ENCODE results near the gene APOL5.

Gene APOL5

DNA sequence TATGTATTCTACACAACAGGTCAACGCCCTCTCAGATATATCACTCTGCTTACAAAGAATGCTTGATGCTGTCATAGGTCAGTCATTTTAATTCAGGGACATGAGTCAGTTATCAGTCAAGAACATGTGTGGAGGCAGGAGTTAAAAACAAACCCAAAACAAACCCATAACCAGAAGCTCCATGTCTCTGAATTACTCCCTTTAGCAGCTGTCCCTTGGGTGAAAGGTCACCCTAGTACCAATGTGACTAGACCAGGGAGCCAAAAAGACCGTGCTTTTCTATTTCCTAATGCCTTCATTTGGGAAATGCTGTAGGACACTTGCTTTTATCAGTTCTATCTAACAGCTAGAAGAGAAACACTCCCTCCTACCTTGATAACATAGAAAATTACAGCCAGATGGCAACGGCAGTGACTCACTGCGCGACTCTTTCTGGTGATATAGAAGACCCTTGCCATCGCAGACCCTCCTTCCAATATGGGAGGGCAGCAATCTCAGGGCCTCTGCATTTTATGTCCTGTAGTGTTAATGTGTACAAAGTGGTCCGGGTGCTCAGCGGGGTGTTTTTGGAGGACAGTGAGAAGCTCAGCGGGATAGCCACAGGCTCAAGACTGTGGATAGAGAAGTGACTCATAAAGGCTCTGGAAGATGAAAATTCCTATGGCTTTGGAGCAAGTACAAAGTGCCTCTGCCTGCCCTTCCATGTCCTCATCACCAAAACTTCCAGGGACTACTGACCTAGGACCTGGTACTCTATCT lies 24.8 kb downstream of the APOL5 start:
- no peak for DNase-seq (ENCODE audit: low read depth)

DNA sequence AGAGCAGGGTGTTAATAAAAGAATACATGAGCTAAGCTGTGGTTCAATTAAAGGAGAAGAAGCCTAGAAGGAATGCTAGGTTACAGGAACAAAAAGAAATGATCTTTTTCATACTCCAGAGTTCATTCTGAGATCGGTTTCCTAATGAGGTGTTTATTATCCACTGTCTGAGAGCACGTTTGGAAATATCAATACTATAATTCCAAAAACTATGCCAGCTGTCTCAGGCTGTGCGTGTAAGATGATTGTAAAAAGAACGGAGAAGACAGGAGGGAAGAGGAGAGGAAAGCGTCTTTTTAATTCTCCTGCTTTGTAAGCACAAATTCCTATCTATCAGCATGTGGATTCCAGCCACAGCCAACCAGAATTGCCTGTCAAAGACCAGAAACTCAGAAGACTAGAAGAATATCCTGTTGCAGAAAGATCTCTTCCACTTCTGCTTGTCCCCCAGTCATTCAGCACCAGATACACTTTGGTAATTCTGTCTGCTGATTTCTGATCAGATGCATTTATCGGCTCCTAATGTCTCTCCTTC lies 25.7 kb downstream of the APOL5 start:
- no peak for DNase-seq (ENCODE audit: low read depth)

DNA sequence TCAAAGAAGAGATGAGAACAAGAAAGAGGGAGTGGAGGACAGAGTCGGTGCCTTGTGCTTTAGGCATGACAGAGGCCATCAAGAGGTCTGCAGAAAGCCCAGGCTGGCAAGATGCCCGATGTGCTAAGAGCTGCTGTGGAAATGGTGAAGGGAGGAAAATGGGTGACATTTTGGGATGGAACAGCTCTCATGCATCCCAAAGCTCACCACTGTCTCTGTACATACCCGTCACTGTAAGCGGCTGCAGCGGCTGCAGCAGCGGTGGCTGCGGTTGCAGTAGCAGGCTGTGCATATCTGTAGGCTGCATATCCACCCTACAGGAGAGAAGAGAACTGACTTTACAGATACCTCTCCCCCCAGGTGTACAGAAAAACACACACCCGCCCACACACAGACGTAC lies 28.6 kb downstream of the APOL5 start:
- DNase-seq (ENCODE audit: low read depth), result no peak

DNA sequence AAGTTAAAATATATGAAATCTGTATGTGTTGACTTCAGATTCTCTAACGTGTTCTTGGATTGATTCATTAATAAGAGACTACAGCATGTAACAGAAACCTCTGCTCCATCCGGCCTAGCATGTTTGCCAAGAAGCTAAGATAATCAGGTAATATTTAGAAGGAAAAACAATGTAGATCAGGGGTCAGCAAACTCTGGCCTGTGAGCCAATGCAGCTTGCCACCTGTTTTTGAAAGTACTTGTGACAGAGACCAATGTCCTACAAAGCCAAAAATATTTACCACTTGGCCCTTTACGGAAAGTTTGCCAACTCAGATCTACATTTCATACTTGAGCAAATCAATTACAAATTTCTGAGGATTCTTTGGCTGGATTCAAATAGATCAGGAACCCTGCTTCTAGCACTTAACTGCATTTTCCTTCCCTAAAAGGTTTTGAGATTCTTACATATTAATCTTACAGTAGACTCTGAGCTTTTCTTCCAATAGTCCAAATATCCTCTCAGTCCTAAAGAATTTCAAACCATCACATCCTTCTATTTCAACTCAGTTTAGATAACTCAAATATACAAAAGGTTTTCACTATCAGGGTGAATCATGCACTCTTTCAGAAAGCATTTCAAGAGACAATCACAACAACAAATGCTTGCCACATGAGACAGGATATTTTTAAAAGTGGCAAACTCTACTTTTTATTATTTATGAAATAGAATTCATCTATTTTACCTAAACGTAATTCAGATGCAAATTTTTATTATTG lies 29.5 kb downstream of the APOL5 start:
- DNase-seq (ENCODE audit: low read depth), result no peak

DNA sequence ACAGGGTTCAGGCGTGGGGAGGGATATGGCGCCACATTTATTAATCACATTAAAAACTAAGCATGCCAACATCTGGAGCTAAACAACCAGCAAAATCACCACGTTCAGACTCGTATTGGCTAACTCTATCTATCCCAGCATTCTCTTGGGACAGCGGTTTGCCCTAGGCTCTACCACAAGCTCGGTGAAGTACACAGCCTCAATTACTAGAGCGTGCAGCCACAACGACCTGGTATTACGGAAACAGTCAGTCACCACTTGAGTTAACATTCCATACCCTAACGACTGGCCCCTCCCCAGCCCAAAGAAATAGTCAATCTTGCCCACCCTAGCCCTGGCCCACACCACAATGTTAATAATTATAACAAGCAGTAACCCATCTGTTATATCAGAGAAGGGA lies 32.1 kb downstream of the APOL5 start:
- no peak for DNase-seq (ENCODE audit: low read depth)

DNA sequence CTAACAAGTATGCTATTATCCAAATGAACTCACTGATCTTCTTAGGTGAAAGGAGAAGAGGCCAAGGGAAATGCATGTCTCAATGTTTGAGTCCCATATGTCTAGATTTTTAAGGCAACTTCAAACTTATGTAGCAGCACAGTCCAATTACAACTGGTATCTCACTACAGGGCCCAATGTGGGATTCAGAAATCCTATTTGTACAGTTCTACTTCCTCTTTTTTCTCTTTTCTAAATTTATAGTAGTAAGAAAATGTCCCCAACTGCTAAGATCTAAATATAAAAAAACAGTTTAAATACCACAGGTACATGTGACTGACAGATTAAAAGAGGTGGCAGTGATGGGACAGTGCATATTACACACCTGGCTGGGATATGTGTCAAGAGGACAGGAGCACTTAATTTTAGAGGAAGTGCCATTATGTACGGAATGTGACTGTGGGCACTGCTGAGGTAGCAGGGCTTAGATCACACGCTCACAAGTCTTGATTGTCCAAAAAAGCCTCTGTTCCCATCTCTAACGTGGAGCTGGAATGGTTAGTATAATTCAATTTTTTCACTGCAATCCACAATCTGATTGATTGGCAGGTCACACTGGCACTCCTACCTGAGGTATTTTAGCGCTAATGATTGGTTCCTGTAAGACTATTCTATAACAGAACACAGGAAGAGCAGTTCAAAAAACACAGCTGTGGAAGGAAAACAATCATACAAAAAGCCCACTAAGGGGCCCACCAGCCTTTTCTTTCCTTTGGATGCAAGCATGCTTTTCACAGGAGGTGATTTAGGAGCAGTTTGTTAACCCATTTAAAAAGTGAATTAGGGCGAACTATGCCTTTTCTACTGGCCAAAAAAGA lies 34.6 kb downstream of the APOL5 start:
- no peak for DNase-seq (ENCODE audit: low read depth)

DNA sequence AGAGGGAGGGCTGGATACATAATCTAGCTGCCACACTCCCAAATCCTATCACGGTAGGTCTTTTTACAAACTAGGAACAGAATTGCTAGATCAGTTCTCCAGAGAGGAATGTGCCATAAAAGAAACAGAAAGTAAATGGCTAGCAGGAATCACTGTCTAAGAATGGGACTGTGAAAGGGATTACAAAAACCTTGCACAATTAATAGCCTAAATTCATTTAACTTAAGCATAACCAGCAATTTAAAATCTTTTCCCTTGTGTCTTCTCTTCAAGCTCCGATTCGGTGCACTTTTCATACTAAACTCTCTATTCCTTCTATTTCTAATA lies 35.2 kb downstream of the APOL5 start:
- no peak for DNase-seq (ENCODE audit: low read depth)

DNA sequence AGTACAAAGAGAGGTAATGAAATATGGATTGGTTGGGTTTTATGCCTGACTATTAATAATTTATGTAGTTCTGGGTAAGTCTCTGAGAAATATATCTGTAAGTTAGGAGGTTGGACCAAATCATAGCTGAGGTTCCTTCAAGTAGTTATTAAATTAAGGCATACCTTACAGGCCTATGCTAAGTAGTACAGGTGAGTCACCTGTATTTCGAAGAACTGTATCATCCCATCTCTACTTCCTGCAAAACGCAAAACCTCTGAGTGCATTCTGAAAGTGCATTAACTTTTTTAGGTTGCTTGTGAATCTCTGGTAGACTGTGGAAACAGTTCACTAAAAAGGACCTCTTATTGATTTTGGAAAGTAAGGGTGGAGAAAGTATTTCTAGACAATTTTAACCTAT lies 37.1 kb downstream of the APOL5 start:
- DNase-seq (ENCODE audit: low read depth), result no peak

DNA sequence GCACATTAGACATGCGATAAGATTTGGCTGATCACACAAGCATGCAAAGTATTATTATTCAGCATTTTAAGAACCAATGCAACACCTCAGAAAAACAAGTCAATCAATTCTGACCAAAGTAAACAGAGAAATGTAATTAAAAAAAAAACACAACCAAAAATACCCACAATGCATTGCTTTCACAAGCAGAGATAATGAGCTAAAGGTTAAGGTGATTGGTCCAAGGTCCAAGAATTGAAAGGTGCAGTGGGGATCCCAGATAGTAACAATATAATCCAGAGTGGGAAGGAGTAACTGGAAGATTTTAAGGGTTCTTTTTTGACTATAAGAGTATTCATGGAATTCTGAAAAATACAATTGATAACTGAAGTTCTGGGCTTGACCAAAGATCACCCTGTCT lies 39.0 kb downstream of the APOL5 start:
- no peak for DNase-seq (ENCODE audit: low read depth)

DNA sequence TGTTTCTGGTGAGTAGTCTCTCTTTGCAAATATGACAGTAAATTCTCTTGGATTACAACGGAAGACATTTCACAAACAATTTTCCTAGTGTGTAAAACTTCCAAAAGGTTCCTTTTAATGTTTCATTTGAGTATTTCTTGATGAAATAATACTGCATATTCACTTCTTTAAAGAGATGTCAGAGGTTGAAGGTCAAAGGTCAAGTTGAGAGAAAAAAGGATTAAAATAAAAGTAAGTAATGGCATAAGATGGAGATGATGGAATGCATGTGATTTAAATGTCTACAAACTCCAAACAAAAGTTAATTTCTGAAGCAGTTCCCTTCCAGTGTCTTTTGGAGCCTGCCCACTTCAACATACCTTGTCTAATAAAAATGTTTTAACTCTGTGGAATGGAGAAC lies 40.7 kb downstream of the APOL5 start:
- DNase-seq (ENCODE audit: low read depth), result no peak

DNA sequence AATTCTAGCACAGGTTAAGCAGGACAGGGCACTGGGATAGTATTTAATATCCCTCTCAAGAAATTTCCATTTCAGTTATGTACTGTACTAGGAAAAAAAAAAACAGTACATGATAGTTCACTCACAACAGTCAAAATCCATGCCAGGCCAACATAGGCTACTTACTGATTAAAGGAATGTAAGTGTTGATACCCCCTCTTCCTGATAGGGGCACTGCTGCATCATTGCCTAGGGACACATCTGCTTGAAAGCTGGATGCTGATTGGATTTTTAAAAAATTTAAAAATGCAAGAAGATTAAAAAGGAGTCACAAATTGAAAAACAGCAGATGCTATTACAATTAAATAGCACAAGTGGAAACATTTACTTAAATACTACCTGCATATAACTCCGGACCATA lies 43.4 kb downstream of the APOL5 start:
- no peak for DNase-seq (ENCODE audit: low read depth)

DNA sequence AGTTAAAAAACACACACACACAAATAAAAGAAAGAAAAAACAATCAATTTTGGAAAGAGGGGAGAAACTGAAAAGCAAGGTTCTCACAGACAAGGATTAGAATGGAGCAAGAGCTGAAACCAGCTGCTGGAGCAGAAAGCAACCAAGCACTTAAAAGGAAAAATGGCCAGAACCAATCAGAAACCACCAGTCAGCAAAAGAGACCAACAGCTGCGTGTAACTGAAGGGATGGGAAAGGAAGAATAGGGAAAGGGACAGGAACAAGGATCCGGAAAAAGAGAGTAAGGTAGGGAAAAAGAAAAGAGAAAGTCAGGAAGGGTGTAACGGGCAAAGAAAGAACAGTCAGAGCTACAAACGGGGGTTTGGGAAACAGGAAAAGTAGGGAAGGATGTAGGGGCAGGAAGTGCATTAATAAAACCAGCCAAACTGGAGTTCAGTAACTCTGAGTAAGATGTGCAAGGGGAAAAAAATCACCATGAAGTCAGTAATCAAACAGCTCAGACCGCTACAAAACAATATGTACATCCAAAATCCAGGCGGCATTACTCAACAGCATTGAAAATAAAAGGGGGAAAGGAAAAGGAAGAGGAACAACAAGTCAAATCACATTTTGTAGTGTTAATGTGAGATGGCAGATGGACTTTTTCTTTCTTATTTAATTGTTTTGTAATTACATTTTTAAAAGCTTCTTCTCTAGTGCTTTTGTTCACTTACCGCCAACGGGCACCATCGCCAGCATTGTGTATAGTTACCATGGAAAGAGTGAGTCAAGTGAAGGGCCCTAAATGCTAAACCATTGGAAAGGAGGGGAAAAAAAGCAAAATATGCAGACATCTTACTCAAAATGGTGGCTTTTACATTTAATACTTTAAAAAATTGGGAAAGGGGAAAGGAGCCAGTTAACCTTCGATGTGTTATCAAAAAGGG lies 49.2 kb downstream of the APOL5 start:
- DNase-seq (ENCODE audit: low read depth), result no peak

DNA sequence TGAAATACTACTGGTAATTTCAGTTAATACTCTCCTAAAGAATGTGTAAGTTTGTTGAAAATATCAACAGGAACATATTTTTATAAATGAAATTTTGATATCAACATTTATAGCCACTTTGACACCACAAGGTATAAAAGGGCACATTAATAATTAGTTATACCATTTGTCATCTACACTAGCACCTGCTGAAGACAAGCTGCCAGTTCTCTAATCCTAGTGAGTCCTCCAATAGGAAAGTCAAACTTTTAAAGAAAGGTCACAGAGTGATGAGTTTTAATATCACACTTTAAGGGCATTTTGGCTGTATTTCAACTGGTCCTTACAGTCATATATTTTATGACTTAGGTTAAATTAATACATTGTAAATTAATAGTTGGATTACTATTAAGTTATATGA lies 52.3 kb downstream of the APOL5 start:
- no peak for DNase-seq (ENCODE audit: low read depth)

DNA sequence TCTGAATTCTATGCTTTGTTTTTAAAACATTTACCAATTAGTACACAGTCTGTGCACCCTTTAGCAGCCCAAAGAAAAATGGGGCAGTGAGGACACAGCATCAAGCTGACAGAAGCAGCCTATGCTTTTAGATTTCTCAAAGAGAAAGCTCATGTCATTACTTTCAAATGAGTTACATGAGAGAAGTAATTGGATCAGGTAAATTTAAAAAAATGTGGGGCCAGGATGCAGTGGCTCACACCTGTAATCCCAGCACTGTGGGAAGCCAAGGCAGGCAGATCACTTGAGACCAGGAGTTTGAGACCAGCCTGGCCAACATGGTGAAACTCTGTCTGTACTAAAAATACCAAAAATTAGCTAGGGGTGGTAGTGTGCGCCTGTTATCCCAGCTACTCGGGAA lies 57.7 kb downstream of the APOL5 start:
- DNase-seq (ENCODE audit: low read depth), result no peak

DNA sequence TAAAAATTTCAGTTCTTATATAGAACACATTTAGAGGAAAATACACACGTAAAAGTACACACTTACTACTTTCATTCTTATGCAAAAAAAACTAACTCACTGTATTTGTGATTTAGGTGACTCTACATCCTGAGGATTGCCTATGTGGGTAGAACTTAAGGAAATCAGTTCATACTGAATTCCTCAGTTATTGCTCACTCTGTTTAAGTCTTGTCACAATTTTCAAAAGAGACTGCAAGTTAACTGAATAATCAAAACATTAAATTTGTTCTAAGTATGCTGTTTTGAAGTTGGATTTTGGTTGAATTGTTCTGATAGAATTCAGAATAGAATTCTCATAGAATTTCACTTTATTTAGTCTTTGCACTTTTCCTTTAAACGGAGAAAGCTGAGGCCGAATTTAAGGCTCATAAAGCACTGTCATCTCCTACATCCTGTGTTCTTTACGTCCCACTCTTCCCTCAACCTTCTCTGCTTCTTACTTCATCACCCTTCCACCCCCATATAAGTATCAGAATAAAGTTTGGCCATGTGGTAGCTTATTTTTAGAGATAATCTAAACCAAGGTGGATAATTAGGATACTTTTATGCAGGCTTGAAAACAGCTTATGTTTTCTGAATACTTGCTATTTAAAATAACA lies 59.8 kb downstream of the APOL5 start:
- DNase-seq (ENCODE audit: low read depth), result no peak
